Neural crest cell (in vitro differentiated cells): ENCODE data around the gene PLB1. TPM values are rescaled to one million over a fixed set of nuclear protein-coding genes. Genes with fewer than 3 reads are reported as not detected.

ENCODE experiments used
- DNase-seq: peaks from one replicate; pipeline ENCODE4 v3.0.0; 2021; ENCODE audit warnings: low read depth, mixed read lengths, low spot score
- H3K27ac Mint-ChIP-seq: one replicate; pipeline ENCODE4 v1.8.0; 2021; ENCODE audit warnings: mild to moderate bottlenecking, mixed read lengths; ENCODE audit not compliant: unreplicated experiment
- H3K27me3 Mint-ChIP-seq: 2 replicates; pipeline ENCODE4 v1.8.0; 2021; ENCODE audit warnings: low read depth, mild to moderate bottlenecking, mixed read lengths
- H3K36me3 Mint-ChIP-seq: 2 replicates; pipeline ENCODE4 v1.8.0; 2021; ENCODE audit warnings: low read depth, mild to moderate bottlenecking, mixed read lengths
- H3K4me1 Mint-ChIP-seq: 2 replicates; pipeline ENCODE4 v1.8.0; 2021; ENCODE audit warnings: mixed read lengths
- H3K4me3 Mint-ChIP-seq: one replicate; pipeline ENCODE4 v1.8.0; 2021; ENCODE audit warnings: mild to moderate bottlenecking, mixed read lengths
- H3K9me3 Mint-ChIP-seq: 2 replicates; pipeline ENCODE4 v1.8.0; 2021; ENCODE audit warnings: mixed read lengths
- total RNA-seq: library from RNA; stranded (reverse); gene quantifications from 2 replicates; pipeline ENCODE4 v1.2.1, GENCODE V29; 2021
- TF ChIP-seq, protein P1 (sequence below): fragments of 200-600 bp; sonication (generic); conservative IDR thresholded peaks from 2 replicates; pipeline ENCODE4 v1.5.0; 2021; ENCODE audit warnings: antibody characterized with exemption, mild to moderate bottlenecking

Gene PLB1
- total RNA-seq, 1 donor from 2014 or later, result 0.16 TPM

DNA sequence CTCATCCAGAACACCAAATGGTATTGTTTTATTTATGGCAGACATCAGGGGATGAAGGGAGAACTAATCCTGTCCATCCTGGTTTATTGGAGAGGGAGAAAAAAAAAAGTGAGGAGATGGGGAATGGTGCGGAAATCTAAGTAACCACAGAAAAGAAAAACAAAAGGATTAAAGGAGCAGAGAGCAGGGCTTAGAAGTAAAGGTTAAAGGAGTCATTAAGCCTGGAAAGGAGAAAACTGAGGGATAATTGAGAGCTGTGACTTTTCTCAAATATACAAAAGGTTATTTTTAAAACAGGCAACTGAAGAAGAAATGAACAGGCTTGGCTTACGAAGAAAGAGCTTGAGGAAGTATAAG, 128.6 kb downstream of the PLB1 start:
- Mint-ChIP-seq H3K4me1 (peaks cover 41% of the 10 kb centered on the region), H3K9me3 (no peaks in the 10 kb centered on the region), H3K27ac (peak overlapping the region; percentile 17), H3K4me3 (no peak overlapping the region), H3K36me3 (no peaks in the 10 kb centered on the region), H3K27me3 (peaks cover 58% of the 10 kb centered on the region)
- no peak for DNase-seq
- TF ChIP-seq, protein P1, sequence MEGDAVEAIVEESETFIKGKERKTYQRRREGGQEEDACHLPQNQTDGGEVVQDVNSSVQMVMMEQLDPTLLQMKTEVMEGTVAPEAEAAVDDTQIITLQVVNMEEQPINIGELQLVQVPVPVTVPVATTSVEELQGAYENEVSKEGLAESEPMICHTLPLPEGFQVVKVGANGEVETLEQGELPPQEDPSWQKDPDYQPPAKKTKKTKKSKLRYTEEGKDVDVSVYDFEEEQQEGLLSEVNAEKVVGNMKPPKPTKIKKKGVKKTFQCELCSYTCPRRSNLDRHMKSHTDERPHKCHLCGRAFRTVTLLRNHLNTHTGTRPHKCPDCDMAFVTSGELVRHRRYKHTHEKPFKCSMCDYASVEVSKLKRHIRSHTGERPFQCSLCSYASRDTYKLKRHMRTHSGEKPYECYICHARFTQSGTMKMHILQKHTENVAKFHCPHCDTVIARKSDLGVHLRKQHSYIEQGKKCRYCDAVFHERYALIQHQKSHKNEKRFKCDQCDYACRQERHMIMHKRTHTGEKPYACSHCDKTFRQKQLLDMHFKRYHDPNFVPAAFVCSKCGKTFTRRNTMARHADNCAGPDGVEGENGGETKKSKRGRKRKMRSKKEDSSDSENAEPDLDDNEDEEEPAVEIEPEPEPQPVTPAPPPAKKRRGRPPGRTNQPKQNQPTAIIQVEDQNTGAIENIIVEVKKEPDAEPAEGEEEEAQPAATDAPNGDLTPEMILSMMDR, result no peak

DNA sequence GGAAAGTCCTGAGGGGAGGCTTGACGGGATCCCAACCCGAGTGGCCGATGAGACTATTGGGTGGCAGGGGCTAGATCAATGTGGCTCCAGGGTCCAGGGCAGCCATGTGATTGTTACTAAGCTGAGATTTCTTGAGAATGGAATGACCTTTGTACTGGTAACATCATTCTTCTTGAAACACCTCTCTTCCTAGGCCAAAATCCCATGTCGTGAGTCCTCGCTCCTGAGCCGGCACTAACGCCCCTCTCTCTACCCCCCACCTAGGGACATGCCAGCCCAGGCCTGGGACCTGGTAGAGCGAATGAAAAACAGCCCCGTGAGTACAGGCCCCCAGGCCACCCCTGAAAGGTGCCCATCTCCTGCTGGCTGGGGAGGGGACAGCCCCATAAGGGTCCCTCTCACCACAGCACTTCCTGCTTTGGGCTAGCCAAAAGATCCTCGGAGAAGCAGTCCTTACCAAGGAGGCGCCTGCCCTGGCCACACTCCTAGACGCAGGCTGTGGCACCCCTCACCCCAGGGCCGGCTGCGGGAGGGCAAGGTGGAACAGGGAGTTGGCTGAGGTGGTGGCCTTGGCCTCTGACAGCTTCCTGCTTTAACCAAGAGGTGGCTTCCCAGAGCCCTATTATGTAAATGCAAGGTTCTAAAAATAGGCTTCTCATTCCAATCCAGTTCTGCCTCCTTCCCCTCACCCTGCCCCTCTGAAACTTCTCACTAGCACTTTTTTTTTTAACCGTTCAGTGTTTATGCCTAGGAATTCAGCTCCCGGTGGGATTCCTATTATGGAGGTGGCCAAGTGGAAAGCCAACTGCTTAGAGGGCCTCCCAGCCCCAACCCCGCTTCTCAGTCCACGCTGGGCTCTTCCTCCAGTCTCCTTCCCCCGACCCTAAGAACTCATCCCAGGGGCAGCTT, 129.2 kb downstream of the PLB1 start:
- Mint-ChIP-seq H3K9me3 (no peaks in the 10 kb centered on the region), H3K27me3 (peaks cover 56% of the 10 kb centered on the region), H3K27ac (peak overlapping the region; percentile 91), H3K4me3 (peak overlapping the region; percentile 26), H3K4me1 (peaks cover 37% of the 10 kb centered on the region), H3K36me3 (no peaks in the 10 kb centered on the region)
- TF ChIP-seq, protein P1, result no peak
- no peak for DNase-seq

GRCh38 chr2:28626376-28626775, 130.5 kb downstream of the PLB1 start:
- no peak for DNase-seq

GRCh38 chr2:28626891-28627421, 131.1 kb downstream of the PLB1 start:
- peaks cover 53% of the 10 kb centered on the region for H3K27me3 Mint-ChIP-seq
- H3K27ac Mint-ChIP-seq, result no peak overlapping the region
- peaks cover 22% of the 10 kb centered on the region for H3K4me1 Mint-ChIP-seq
- H3K36me3 Mint-ChIP-seq, result no peaks in the 10 kb centered on the region
- no peak overlapping the region for H3K4me3 Mint-ChIP-seq
- no peaks in the 10 kb centered on the region for H3K9me3 Mint-ChIP-seq
- TF ChIP-seq, protein P1, result no peak
- no peak for DNase-seq

More at GRCh38 chr2:28626376-28626775, 130.5 kb downstream of the PLB1 start:
- H3K27me3 Mint-ChIP-seq, result peaks cover 55% of the 10 kb centered on the region
- H3K9me3 Mint-ChIP-seq, result no peaks in the 10 kb centered on the region
- H3K4me3 Mint-ChIP-seq, result no peak overlapping the region
- no peaks in the 10 kb centered on the region for H3K36me3 Mint-ChIP-seq
- H3K4me1 Mint-ChIP-seq, result peaks cover 28% of the 10 kb centered on the region
- H3K27ac Mint-ChIP-seq, result no peak overlapping the region
- TF ChIP-seq, protein P1, result no peak

DNA sequence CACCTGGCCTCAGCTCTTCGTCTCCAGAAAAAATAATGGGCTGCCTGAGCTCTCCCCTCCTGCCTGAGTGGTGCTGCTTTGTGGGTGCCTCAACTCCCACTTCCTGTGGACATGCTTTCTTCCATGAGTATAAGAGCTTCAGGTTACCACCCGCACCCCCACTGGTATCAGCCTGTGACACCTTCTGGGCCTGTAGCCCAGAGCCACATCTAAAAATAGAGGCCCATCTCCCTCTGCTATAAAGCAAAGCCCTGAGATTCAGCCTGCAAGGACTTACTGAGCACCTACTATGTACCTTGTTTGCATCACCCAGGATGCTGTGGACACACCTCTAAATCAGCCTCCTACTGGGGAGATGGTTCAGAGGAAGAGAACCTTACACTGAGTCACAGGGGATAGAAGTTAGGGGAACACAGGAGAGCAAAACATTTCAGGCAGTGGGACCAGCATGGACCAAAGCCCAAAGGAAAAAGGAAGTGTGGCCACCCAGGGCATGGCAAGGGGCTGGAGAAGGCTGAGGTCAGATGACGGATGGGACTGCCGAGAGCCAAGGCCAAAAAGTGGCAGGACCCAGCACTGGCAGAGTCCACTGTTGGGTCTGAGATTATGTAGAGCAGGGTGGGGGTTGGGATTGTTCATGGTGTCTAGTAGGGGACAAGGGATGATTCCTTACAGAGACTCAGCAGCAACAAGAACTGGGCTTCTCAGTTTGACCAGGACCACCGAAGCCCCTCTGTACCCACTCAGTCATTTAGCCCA, 132.0 kb downstream of the PLB1 start:
- Mint-ChIP-seq H3K36me3 (no peaks in the 10 kb centered on the region), H3K27ac (no peak overlapping the region), H3K27me3 (peaks cover 57% of the 10 kb centered on the region), H3K4me1 (peaks cover 20% of the 10 kb centered on the region), H3K9me3 (no peaks in the 10 kb centered on the region), H3K4me3 (no peak overlapping the region)
- no peak for DNase-seq
- TF ChIP-seq, protein P1, result no peak
